ENCODE data around the gene GNGT1. TPM values are rescaled to one million over a fixed set of nuclear protein-coding genes. Genes with fewer than 3 reads are reported as not detected.

Gene GNGT1
- total RNA-seq, 1 experiment from 2014 or later, result 0.20 TPM

- Histone ChIP-seq H3K4me2 (ENCODE audit: insufficient read depth, insufficient read length, low read length) (no peak overlapping the region), H3K14ac (ENCODE audit: insufficient read depth, low read length) (no peak overlapping the region), H3K9me3 (ENCODE audit: control insufficient read depth, low read depth, low read length) (no peaks in the 10 kb centered on the region), H3K4me1 (ENCODE audit: insufficient read depth, low read length) (no peaks in the 10 kb centered on the region), H2BK5ac (ENCODE audit: insufficient read length, low read length) (no peak overlapping the region), H3K23ac (ENCODE audit: insufficient read length, low read depth, low read length) (no peak overlapping the region), H2AFZ (ENCODE audit: low read length) (no peak overlapping the region), H2BK20ac (ENCODE audit: low read depth, low read length, poor library complexity, severe bottlenecking) (no peak overlapping the region), H2BK120ac (ENCODE audit: low read depth, low read length, poor library complexity, severe bottlenecking) (no peak overlapping the region), H4K5ac (ENCODE audit: insufficient read length, low read depth, low read length) (no peak overlapping the region), H2BK12ac (ENCODE audit: insufficient read length, low read depth, low read length) (no peak overlapping the region), H4K8ac (replicated peaks; ENCODE audit: insufficient read length, low read depth, low read length) (no peak overlapping the region), H3K79me2 (ENCODE audit: insufficient read depth, low read length) (no peaks in the 10 kb centered on the region), H3T11ph (ENCODE audit: low read length) (no peak overlapping the region), H3K56ac (ENCODE audit: insufficient read length, low read depth, low read length) (no peak overlapping the region), H3K23me2 (ENCODE audit: insufficient read length, low read depth, low read length, poor library complexity, severe bottlenecking) (no peaks in the 10 kb centered on the region), H4K20me1 (ENCODE audit: control insufficient read depth, insufficient read depth, insufficient read length) (no peaks in the 10 kb centered on the region), H3K18ac (ENCODE audit: insufficient read length, low read depth, low read length) (no peak overlapping the region), H3K9ac (ENCODE audit: extremely low read depth, insufficient read length, low read length) (no peak overlapping the region), H4K91ac (ENCODE audit: insufficient read length, low read depth, low read length) (no peak overlapping the region), H3K27ac (ENCODE audit: insufficient read length, low read depth, low read length) (no peak overlapping the region), H3K4ac (ENCODE audit: low read depth, low read length) (no peak overlapping the region), H3K27me3 (ENCODE audit: insufficient read depth, low read length) (no peaks in the 10 kb centered on the region; the same call in 1 of the 2 replicates), H2AK5ac (ENCODE audit: insufficient read length, low read length) (no peak overlapping the region), H3K79me1 (ENCODE audit: insufficient read depth, low read depth, low read length, poor library complexity, severe bottlenecking) (no peaks in the 10 kb centered on the region), H2BK15ac (ENCODE audit: low read depth, low read length) (no peak overlapping the region)
- Mint-ChIP-seq H3K36me3 (ENCODE audit: insufficient read depth in 1 of 3, low read depth in 3 of 3) (no peaks in the 10 kb centered on the region), H3K9me3 (no peaks in the 10 kb centered on the region), H3K4me3 (no peak overlapping the region), H3K27ac (no peak overlapping the region), H3K27me3 (ENCODE audit: low read depth) (peaks cover 10% of the 10 kb centered on the region), H3K4me1 (no peaks in the 10 kb centered on the region)
- 100% methylated on average over 1 of the region's 2 CpGs for WGBS (ENCODE audit: extremely low coverage, insufficient read length, low lambda C conversion rate)
- TF ChIP-seq CTCF (conservative IDR thresholded peaks at IDR 0.05), result no peak
- DNase-seq, result no peak
Observed at GRCh38 chr7:93897680-93898079, 8.7 kb upstream of the GNGT1 start.

Measured in H9 (cell line).